GM12891 (cell line): ENCODE measurements around the gene LAMC2.

ENCODE experiments used
- POLR2A ChIP-seq: IDR thresholded peaks from 2 replicates; pipeline ENCODE4 v1.6.1; 2011; ENCODE audit warnings: low read depth, low read length, control low read depth
- POLR2AphosphoS5 ChIP-seq: IDR thresholded peaks from 2 replicates; pipeline ENCODE4 v1.6.1; 2011; ENCODE audit warnings: low read depth, low read length, control low read depth
- POU2F2 ChIP-seq: IDR thresholded peaks from 2 replicates; pipeline ENCODE4 v1.6.1; 2011; ENCODE audit warnings: low read depth, mild to moderate bottlenecking, control low read depth, low read length, moderate library complexity

DNA sequence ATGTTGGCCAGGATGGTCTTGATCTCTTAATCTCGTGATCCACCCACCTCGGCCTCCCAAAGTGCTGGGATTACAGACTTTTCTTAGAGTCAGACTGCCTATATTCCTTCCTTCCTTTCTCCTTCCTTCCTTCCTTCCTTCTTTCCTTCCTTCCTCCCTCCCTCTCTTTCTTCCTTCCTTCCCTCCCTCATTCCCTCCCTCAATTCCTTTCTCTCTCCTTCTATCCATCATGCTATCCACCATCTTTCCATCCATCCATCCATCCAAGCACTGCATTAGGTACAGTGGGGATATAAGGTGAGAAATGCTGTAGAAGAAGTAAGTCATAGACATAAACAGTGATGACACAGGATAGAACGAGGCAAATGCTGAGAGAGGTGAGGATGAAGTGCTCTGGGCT, 13.2 kb downstream of the LAMC2 start:
- no peak for TF ChIP-seq POLR2A
- TF ChIP-seq POU2F2, result no peak
- no peak for TF ChIP-seq POLR2AphosphoS5
